K562 (cell line): ENCODE results near the gene MCAM. TPM values are rescaled to one million over a fixed set of nuclear protein-coding genes. Genes with fewer than 3 reads are reported as not detected.

Experiments used
- CHD1 ChIP-seq: fragments of 200-600 bp; sonication (generic); IDR thresholded peaks from one replicate; pipeline ENCODE4 v1.6.1; 2012; ENCODE audit warnings: mild to moderate bottlenecking, moderate library complexity, low read length, inconsistent platforms
- ESRRA ChIP-seq: fragments of 450-650 bp; IDR thresholded peaks from 2 replicates; pipeline ENCODE4 v1.6.1; 2014; ENCODE audit warnings: low read depth, mild to moderate bottlenecking, moderate library complexity, borderline replicate concordance
- MYC ChIP-seq, 2 experiments: fragments of 250-450 bp in 1 of 2; sonication (Bioruptor Pico) in 1 of 2; IDR thresholded peaks; 2 replicates each; pipeline versions ENCODE4 v1.5.1 to v1.6.1; 2012 to 2021; ENCODE audit warnings: low read depth in 2 of 2, borderline replicate concordance in 1 of 2, improper control_type of control experiment in 1 of 2, low read length in 1 of 2, mild to moderate bottlenecking in 1 of 2, moderate library complexity in 1 of 2
- OTX1 ChIP-seq: fragments of 450-650 bp; formaldehyde crosslinking; IDR thresholded peaks from 2 replicates; pipeline ENCODE4 v1.4.0; 2022; ENCODE audit warnings: mild to moderate bottlenecking
- PML ChIP-seq: IDR thresholded peaks from 2 replicates; pipeline ENCODE4 v1.6.1; 2012; ENCODE audit warnings: low read length, inconsistent platforms
- SMARCA4 ChIP-seq: fragments of 450-650 bp; IDR thresholded peaks from 2 replicates; pipeline ENCODE4 v1.6.1; 2016
- TBP ChIP-seq: optimal IDR thresholded peaks from 2 replicates; pipeline ENCODE3; 2011; ENCODE audit warnings: low read depth, low read length, improper control_type of control experiment
- TCFL5 ChIP-seq: fragments of 250-450 bp; sonication (Bioruptor Pico); conservative IDR thresholded peaks from 2 replicates; pipeline ENCODE4 v1.6.1; 2021; ENCODE audit warnings: mild to moderate bottlenecking, moderate library complexity, matching md5 sums
- ZNF780A ChIP-seq: fragments of 250-450 bp; sonication (Bioruptor Pico); IDR thresholded peaks from 2 replicates; pipeline ENCODE4 v1.5.0; 2021; ENCODE audit warnings: mild to moderate bottlenecking
- polyA plus RNA-seq, 8 experiments: library from polyadenylated mRNA; depleted of rRNA in 4 of 8; stranded (reverse) in 5 of 8; unstranded in 3 of 8; fragments of >200 nt; fragmentation: Nextera tagmentation in 2 of 8; fragmentation: Illumina TruSeq in 1 of 8; extraction: Ambion mirVana in 2 of 8; extraction: Trizol in 1 of 8; gene quantifications; 2 replicates each; pipeline versions ENCODE4 v1.2.1 to v1.2.3, GENCODE V29; 2011 to 2014; ENCODE audit warnings: inconsistent platforms in 1 of 8, missing spikeins in 1 of 8
- total RNA-seq, 7 experiments: library from RNA; depleted of rRNA in 6 of 7; stranded (reverse); fragments of >200 nt in 6 of 7; fragmentation: Illumina TruSeq in 2 of 7; extraction: Trizol in 2 of 7; gene quantifications; 2 replicates each; pipeline versions ENCODE4 v1.2.1 to v1.2.3, GENCODE V29; 2011 to 2021; ENCODE audit warnings: low replicate concordance in 1 of 7
- TF ChIP-seq, protein P1 (sequence below): sonication (generic); formaldehyde crosslinking; IDR thresholded peaks from 2 replicates; pipeline ENCODE4 v1.8.0; 2022; ENCODE audit warnings: missing genetic modification reagents, mild to moderate bottlenecking, borderline replicate concordance
- TF ChIP-seq, protein P2 (sequence below): fragments of 200-800 bp; sonication (Bioruptor generic); IDR thresholded peaks from 2 replicates; pipeline ENCODE4 v1.6.1; 2017; ENCODE audit warnings: missing genetic modification characterization, missing compliant biosample characterization
- TF ChIP-seq, protein P3 (sequence below): sonication (generic); formaldehyde crosslinking; IDR thresholded peaks from 2 replicates; pipeline ENCODE4 v1.4.0; 2020; ENCODE audit warnings: mild to moderate bottlenecking, missing genetic modification reagents
- TF ChIP-seq, protein P4 (sequence below): fragments of 450-650 bp; IDR thresholded peaks from 2 replicates; pipeline ENCODE4 v1.6.1; 2014; ENCODE audit warnings: low read depth, mild to moderate bottlenecking, moderate library complexity, borderline replicate concordance
- TF ChIP-seq, protein P5 (sequence below): fragments of 250-450 bp; sonication (Bioruptor Pico); IDR thresholded peaks from 2 replicates; pipeline ENCODE4 v1.5.0; 2021

MCAM gene
- total and polyA plus RNA-seq, 9 of the 15 experiments (the other 6 are each of a cell fraction or from before 2014, with no cell fraction given): 14.7 to 118 (median 53.6) TPM

DNA sequence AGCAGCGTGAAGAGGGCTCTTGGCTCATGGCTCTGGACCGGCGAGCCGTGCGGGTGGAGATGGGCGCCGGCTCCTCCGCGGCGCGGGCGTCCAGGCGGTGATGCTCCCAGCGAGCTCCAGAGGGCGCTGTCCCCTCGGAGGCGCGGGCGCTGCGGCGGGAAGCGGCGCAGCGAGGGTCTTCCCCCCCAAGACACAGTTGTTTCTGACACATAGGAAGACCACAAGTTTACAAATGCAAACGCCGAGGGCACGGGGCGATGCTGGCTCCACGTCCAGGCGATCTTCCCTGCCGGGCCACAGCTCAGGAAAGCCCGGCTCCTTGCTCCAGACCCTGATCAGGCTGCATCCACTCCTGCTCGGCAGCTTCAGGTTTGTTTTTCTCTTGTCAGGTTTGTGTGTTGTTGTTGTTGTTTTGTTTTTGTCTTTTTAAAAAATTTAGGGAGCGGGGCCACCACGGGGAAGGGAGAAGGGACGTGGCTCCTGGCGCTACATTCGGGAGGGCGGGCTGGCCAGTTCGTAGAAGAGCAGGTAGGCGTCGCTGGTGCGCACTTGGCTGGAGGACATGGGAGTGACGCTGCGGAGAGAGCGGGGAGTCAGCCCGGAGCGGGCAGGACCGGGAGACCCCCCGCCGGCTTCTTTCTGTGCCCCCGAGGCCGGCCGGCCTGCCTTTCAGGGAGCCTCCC is 39.6 kb upstream of the MCAM start (continued):
- TF ChIP-seq, protein P1, sequence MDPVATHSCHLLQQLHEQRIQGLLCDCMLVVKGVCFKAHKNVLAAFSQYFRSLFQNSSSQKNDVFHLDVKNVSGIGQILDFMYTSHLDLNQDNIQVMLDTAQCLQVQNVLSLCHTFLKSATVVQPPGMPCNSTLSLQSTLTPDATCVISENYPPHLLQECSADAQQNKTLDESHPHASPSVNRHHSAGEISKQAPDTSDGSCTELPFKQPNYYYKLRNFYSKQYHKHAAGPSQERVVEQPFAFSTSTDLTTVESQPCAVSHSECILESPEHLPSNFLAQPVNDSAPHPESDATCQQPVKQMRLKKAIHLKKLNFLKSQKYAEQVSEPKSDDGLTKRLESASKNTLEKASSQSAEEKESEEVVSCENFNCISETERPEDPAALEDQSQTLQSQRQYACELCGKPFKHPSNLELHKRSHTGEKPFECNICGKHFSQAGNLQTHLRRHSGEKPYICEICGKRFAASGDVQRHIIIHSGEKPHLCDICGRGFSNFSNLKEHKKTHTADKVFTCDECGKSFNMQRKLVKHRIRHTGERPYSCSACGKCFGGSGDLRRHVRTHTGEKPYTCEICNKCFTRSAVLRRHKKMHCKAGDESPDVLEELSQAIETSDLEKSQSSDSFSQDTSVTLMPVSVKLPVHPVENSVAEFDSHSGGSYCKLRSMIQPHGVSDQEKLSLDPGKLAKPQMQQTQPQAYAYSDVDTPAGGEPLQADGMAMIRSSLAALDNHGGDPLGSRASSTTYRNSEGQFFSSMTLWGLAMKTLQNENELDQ (CRISPR knock-in tag): no peak
- TF ChIP-seq TCFL5 (CRISPR knock-in tag): no peak
- TF ChIP-seq ESRRA: 0 out of 2 replicates have a peak, but pooled peaks have one; percentile 43
- no peak for TF ChIP-seq ZNF780A (CRISPR knock-in tag)
- TF ChIP-seq, protein P2, sequence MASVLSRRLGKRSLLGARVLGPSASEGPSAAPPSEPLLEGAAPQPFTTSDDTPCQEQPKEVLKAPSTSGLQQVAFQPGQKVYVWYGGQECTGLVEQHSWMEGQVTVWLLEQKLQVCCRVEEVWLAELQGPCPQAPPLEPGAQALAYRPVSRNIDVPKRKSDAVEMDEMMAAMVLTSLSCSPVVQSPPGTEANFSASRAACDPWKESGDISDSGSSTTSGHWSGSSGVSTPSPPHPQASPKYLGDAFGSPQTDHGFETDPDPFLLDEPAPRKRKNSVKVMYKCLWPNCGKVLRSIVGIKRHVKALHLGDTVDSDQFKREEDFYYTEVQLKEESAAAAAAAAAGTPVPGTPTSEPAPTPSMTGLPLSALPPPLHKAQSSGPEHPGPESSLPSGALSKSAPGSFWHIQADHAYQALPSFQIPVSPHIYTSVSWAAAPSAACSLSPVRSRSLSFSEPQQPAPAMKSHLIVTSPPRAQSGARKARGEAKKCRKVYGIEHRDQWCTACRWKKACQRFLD: no peak
- no peak for TF ChIP-seq PML
- no peak for TF ChIP-seq TBP
- TF ChIP-seq, protein P3, sequence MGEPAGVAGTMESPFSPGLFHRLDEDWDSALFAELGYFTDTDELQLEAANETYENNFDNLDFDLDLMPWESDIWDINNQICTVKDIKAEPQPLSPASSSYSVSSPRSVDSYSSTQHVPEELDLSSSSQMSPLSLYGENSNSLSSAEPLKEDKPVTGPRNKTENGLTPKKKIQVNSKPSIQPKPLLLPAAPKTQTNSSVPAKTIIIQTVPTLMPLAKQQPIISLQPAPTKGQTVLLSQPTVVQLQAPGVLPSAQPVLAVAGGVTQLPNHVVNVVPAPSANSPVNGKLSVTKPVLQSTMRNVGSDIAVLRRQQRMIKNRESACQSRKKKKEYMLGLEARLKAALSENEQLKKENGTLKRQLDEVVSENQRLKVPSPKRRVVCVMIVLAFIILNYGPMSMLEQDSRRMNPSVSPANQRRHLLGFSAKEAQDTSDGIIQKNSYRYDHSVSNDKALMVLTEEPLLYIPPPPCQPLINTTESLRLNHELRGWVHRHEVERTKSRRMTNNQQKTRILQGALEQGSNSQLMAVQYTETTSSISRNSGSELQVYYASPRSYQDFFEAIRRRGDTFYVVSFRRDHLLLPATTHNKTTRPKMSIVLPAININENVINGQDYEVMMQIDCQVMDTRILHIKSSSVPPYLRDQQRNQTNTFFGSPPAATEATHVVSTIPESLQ (CRISPR knock-in tag): 0 out of 2 replicates have a peak, but pooled peaks have one; percentile 27
- TF ChIP-seq, protein P4, sequence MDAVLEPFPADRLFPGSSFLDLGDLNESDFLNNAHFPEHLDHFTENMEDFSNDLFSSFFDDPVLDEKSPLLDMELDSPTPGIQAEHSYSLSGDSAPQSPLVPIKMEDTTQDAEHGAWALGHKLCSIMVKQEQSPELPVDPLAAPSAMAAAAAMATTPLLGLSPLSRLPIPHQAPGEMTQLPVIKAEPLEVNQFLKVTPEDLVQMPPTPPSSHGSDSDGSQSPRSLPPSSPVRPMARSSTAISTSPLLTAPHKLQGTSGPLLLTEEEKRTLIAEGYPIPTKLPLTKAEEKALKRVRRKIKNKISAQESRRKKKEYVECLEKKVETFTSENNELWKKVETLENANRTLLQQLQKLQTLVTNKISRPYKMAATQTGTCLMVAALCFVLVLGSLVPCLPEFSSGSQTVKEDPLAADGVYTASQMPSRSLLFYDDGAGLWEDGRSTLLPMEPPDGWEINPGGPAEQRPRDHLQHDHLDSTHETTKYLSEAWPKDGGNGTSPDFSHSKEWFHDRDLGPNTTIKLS: 0 out of 2 replicates have a peak, but pooled peaks have one; percentile 55
- 0 out of 2 replicates have a peak, but pooled peaks have one; percentile 14 for TF ChIP-seq MYC (IDR thresholded peaks at IDR 0.05; ENCODE audit: low read depth, low read length)
- no peak for TF ChIP-seq MYC (CRISPR knock-in tag; IDR thresholded peaks at IDR 0.05; ENCODE audit: borderline replicate concordance, low read depth)
- TF ChIP-seq SMARCA4: peak; percentile 47; the same call in 1 of the 2 replicates
- TF ChIP-seq OTX1 (CRISPR knock-in tag): no peak
- no peak for TF ChIP-seq CHD1
- TF ChIP-seq, protein P5, sequence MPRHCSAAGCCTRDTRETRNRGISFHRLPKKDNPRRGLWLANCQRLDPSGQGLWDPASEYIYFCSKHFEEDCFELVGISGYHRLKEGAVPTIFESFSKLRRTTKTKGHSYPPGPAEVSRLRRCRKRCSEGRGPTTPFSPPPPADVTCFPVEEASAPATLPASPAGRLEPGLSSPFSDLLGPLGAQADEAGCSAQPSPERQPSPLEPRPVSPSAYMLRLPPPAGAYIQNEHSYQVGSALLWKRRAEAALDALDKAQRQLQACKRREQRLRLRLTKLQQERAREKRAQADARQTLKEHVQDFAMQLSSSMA (CRISPR knock-in tag): no peak
